HG03432 (cell line): ENCODE measurements around the gene FAM3C.
A peak's percentile ranks its signal among the peaks of the same experiment; 100 is the strongest.

ENCODE experiments used
- ATAC-seq: cut with Tn5 transposase; IDR thresholded peaks from one replicate; pipeline ENCODE4 v1.9.1; 2021; ENCODE audit warnings: mild to moderate bottlenecking, moderate library complexity; ENCODE audit not compliant: unreplicated experiment

The FAM3C gene

GRCh38 chr7:121411597-121411979, 15.5 kb upstream of the FAM3C start:
- no peak for ATAC-seq

GRCh38 chr7:121410829-121411596, 14.9 kb upstream of the FAM3C start:
- ATAC-seq, result peak; percentile 88

GRCh38 chr7:121406944-121407343, 10.8 kb upstream of the FAM3C start:
- no peak for ATAC-seq

- ATAC-seq, result no peak
Measured at GRCh38 chr7:121406461-121406860, 10.4 kb upstream of the FAM3C start.

- no peak for ATAC-seq
Measured at GRCh38 chr7:121404348-121404747, 8.2 kb upstream of the FAM3C start.

GRCh38 chr7:121402701-121403100, 6.6 kb upstream of the FAM3C start:
- no peak for ATAC-seq

- ATAC-seq, result no peak
Measured at GRCh38 chr7:121401896-121402295, 5.8 kb upstream of the FAM3C start.

- ATAC-seq, result no peak
Measured at GRCh38 chr7:121398246-121398645, 2.1 kb upstream of the FAM3C start.

- no peak for ATAC-seq
Measured at GRCh38 chr7:121397822-121398221, 1.7 kb upstream of the FAM3C start.

GRCh38 chr7:121397361-121397760, 1.3 kb upstream of the FAM3C start:
- ATAC-seq, result no peak

GRCh38 chr7:121395494-121395960, 581 bp downstream of the FAM3C start:
- ATAC-seq, result peak; percentile 37

- ATAC-seq, result peak; percentile 25
Measured at GRCh38 chr7:121394709-121395140, 1.4 kb downstream of the FAM3C start.

GRCh38 chr7:121393005-121393366, 3.1 kb downstream of the FAM3C start:
- no peak for ATAC-seq

GRCh38 chr7:121392277-121393004, 3.7 kb downstream of the FAM3C start:
- no peak for ATAC-seq

- ATAC-seq, result no peak
Measured at GRCh38 chr7:121391686-121392085, 4.4 kb downstream of the FAM3C start.

GRCh38 chr7:121390617-121391016, 5.5 kb downstream of the FAM3C start:
- no peak for ATAC-seq

- ATAC-seq, result no peak
Measured at GRCh38 chr7:121390109-121390508, 6.0 kb downstream of the FAM3C start.

GRCh38 chr7:121388950-121389349, 7.2 kb downstream of the FAM3C start:
- ATAC-seq, result no peak

GRCh38 chr7:121385800-121386179, 10.3 kb downstream of the FAM3C start:
- ATAC-seq, result peak; percentile 94

- no peak for ATAC-seq
Measured at GRCh38 chr7:121385056-121385799, 10.9 kb downstream of the FAM3C start.

- ATAC-seq, result no peak
Measured at GRCh38 chr7:121384265-121384664, 11.8 kb downstream of the FAM3C start.
